H1 (cell line): Measurements from ENCODE around the gene NOTCH4. TPM values are rescaled to one million over a fixed set of nuclear protein-coding genes. Genes with fewer than 3 reads are reported as not detected.

Experiments
- CTCF ChIA-PET: fragments of 300-600 bp; sonication (Branson Sonifier 250); formaldehyde crosslinking; loops from one replicate; lab custom pipeline; 2021; ENCODE audit not compliant: partially characterized antibody; lab: Charles Lee
- POLR2A ChIA-PET: fragments of 300-600 bp; sonication (Branson Sonifier 250); formaldehyde crosslinking; loops from one replicate; lab custom pipeline; 2021; ENCODE audit warnings: inconsistent platforms; ENCODE audit not compliant: partially characterized antibody; lab: Charles Lee
- DNase-seq, 2 experiments: peaks; one replicate each; pipeline versions ENCODE4 v3.0.0 to v3.0.0-alpha.2; 2010 to 2022; ENCODE audit warnings: low spot score in 2 of 2, low read depth in 1 of 2, mixed read lengths in 1 of 2
- FAIRE-seq: peaks from 2 replicates; lab custom pipeline; 2011; peaks lifted over from hg19 to GRCh38; lab: Jason Lieb, UNC
- H2AFZ ChIP-seq: 2 replicates; pipeline ENCODE4 v1.8.1; 2012; ENCODE audit warnings: low read length, inconsistent platforms
- H2AK5ac ChIP-seq: 2 replicates; pipeline ENCODE4 v1.6.1; 2013; ENCODE audit warnings: low read depth, low read length
- H2BK120ac ChIP-seq: replicated peaks from 2 replicates; pipeline ENCODE3; 2013; ENCODE audit warnings: low read depth, low read length, inconsistent platforms
- H2BK12ac ChIP-seq: 2 replicates; pipeline ENCODE4 v1.6.1; 2013; ENCODE audit warnings: low read depth, low read length
- H2BK15ac ChIP-seq: 2 replicates; pipeline ENCODE4 v1.6.1; 2013; ENCODE audit warnings: low read length
- H2BK20ac ChIP-seq: 2 replicates; pipeline ENCODE4 v1.6.1; 2013; ENCODE audit warnings: low read length
- H2BK5ac ChIP-seq: 2 replicates; pipeline ENCODE4 v1.6.1; 2013; ENCODE audit warnings: low read depth, low read length
- H3K14ac ChIP-seq: 2 replicates; pipeline ENCODE4 v1.6.1; 2013; ENCODE audit warnings: inconsistent platforms; ENCODE audit not compliant: insufficient read length
- H3K18ac ChIP-seq: 2 replicates; pipeline ENCODE4 v1.6.1; 2013; ENCODE audit warnings: low read length; ENCODE audit errors: extremely low read depth
- H3K23ac ChIP-seq: 2 replicates; pipeline ENCODE4 v1.6.1; 2013; ENCODE audit warnings: inconsistent platforms; ENCODE audit not compliant: insufficient read length
- H3K23me2 ChIP-seq: 2 replicates; pipeline ENCODE4 v1.6.1; 2013; ENCODE audit warnings: low read depth, low read length
- H3K27ac ChIP-seq: 2 replicates; pipeline ENCODE4 v1.6.1; 2011; ENCODE audit warnings: low read depth, low read length, inconsistent platforms
- H3K27me3 ChIP-seq, 4 experiments: replicated peaks in 1 of 4; 1 replicate in 1 of 4; 2 replicates in 3 of 4; pipeline versions ENCODE4 v1.6.1 to v1.8.1; 2011 to 2013; ENCODE audit warnings: low read length in 3 of 4, mild to moderate bottlenecking in 3 of 4, inconsistent platforms in 2 of 4, mixed read lengths in 2 of 4, moderate library complexity in 1 of 4; ENCODE audit not compliant: control insufficient read depth in 3 of 4, insufficient read depth in 3 of 4; ENCODE audit errors: extremely low read depth in 1 of 4
- H3K36me3 ChIP-seq, 4 experiments: 2 replicates each; pipeline versions ENCODE4 v1.6.1 to v1.8.1; 2011 to 2013; ENCODE audit warnings: mild to moderate bottlenecking in 4 of 4, low read length in 3 of 4, moderate library complexity in 2 of 4, control low read depth in 1 of 4, inconsistent platforms in 1 of 4; ENCODE audit not compliant: insufficient read depth in 4 of 4, control insufficient read depth in 2 of 4
- H3K4ac ChIP-seq: replicated peaks from 2 replicates; pipeline ENCODE3; 2013; ENCODE audit warnings: low read length, low read depth, mixed read lengths, inconsistent platforms; ENCODE audit not compliant: insufficient read length
- H3K4me1 ChIP-seq, 4 experiments: replicated peaks in 1 of 4; 1 replicate in 1 of 4; 2 replicates in 3 of 4; pipeline versions ENCODE4 v1.6.1 to v1.8.1; 2011 to 2013; ENCODE audit warnings: low read length in 3 of 4, inconsistent platforms in 2 of 4, mixed read lengths in 1 of 4; ENCODE audit not compliant: insufficient read depth in 4 of 4, control insufficient read depth in 3 of 4
- H3K4me2 ChIP-seq, 2 experiments: 2 replicates each; pipeline versions ENCODE4 v1.6.1 to v1.8.1; 2011 to 2013; ENCODE audit warnings: low read depth in 2 of 2, low read length in 2 of 2, control low read depth in 1 of 2, inconsistent platforms in 1 of 2, mild to moderate bottlenecking in 1 of 2; ENCODE audit not compliant: insufficient read depth in 1 of 2
- H3K4me3 ChIP-seq, 4 experiments: fragments of 200-600, 300-600 bp in 1 of 4; sonication (generic), shearing (Covaris generic), sonication (Bioruptor Twin) in 1 of 4; 2 replicates each; pipeline versions ENCODE4 v1.5.1 to v1.8.1; 2011 to 2016; ENCODE audit warnings: low read length in 4 of 4, low read depth in 3 of 4, control low read depth in 2 of 4, inconsistent platforms in 2 of 4, mild to moderate bottlenecking in 2 of 4, mixed read lengths in 1 of 4, moderate library complexity in 1 of 4; ENCODE audit not compliant: insufficient read depth in 2 of 4; ENCODE audit errors: extremely low read depth in 1 of 4
- H3K56ac ChIP-seq: replicated peaks from 2 replicates; pipeline ENCODE3; 2013; ENCODE audit warnings: low read depth, mild to moderate bottlenecking, mixed read lengths, low read length, inconsistent platforms; ENCODE audit not compliant: insufficient read length
- H3K79me1 ChIP-seq: 2 replicates; pipeline ENCODE4 v1.6.1; 2013; ENCODE audit warnings: low read depth, low read length, control low read depth
- H3K79me2 ChIP-seq, 2 experiments: 2 replicates each; pipeline versions ENCODE4 v1.6.1 to v1.8.1; 2012 to 2013; ENCODE audit warnings: low read length in 2 of 2, mild to moderate bottlenecking in 2 of 2, inconsistent platforms in 1 of 2; ENCODE audit not compliant: insufficient read depth in 2 of 2, control insufficient read depth in 1 of 2
- H3K9ac ChIP-seq, 4 experiments: replicated peaks in 1 of 4; 1 replicate in 1 of 4; 2 replicates in 3 of 4; pipeline versions ENCODE4 v1.6.1 to v1.8.1; 2011 to 2013; ENCODE audit warnings: low read depth in 3 of 4, low read length in 3 of 4, control low read depth in 2 of 4, mild to moderate bottlenecking in 2 of 4, moderate library complexity in 2 of 4, inconsistent platforms in 1 of 4; ENCODE audit errors: extremely low read depth in 1 of 4
- H3K9me3 ChIP-seq, 2 experiments: 2 replicates each; pipeline versions ENCODE4 v1.6.1 to v1.8.1; 2012 to 2013; ENCODE audit warnings: mild to moderate bottlenecking in 2 of 2, moderate library complexity in 2 of 2, control low read depth in 1 of 2, inconsistent platforms in 1 of 2, low read depth in 1 of 2, low read length in 1 of 2, mixed read lengths in 1 of 2; ENCODE audit not compliant: insufficient read depth in 2 of 2
- H4K20me1 ChIP-seq, 2 experiments: replicated peaks in 1 of 2; 2 replicates each; pipeline versions ENCODE3 to v1.8.1; 2011 to 2013; ENCODE audit warnings: inconsistent platforms in 2 of 2, low read length in 2 of 2, mild to moderate bottlenecking in 1 of 2; ENCODE audit not compliant: insufficient read depth in 2 of 2, control insufficient read depth in 1 of 2
- H4K5ac ChIP-seq: 2 replicates; pipeline ENCODE4 v1.6.1; 2013; ENCODE audit warnings: low read length, low read depth, mixed read lengths, inconsistent platforms; ENCODE audit not compliant: insufficient read length
- H4K8ac ChIP-seq: 2 replicates; pipeline ENCODE4 v1.8.0; 2013; ENCODE audit warnings: mild to moderate bottlenecking, moderate library complexity, low read length, inconsistent platforms; ENCODE audit not compliant: insufficient read depth; ENCODE audit errors: extremely low read depth
- H4K91ac ChIP-seq: replicated peaks from 2 replicates; pipeline ENCODE3; 2013; ENCODE audit warnings: low read length, mixed read lengths, inconsistent platforms; ENCODE audit not compliant: insufficient read length
- ASH2L ChIP-seq: fragments of 200-600, 300-600 bp; sonication (generic); IDR thresholded peaks from one replicate; pipeline ENCODE4 v1.7.1; 2017; ENCODE audit warnings: low read length
- JUND ChIP-seq: IDR thresholded peaks from 2 replicates; pipeline ENCODE4 v1.6.1; 2011; ENCODE audit warnings: mild to moderate bottlenecking, improper control_type of control experiment, low read length
- NRF1 ChIP-seq: IDR thresholded peaks from 2 replicates; pipeline ENCODE4 v1.6.1; 2011; ENCODE audit warnings: mild to moderate bottlenecking, low read depth, low read length, improper control_type of control experiment
- POLR2A ChIP-seq, 2 experiments: IDR thresholded peaks; 1 replicate in 1 of 2; 2 replicates in 1 of 2; pipeline ENCODE4 v1.6.1; 2011; ENCODE audit warnings: low read depth in 2 of 2, low read length in 2 of 2, mild to moderate bottlenecking in 2 of 2; ENCODE audit errors: control extremely low read depth in 1 of 2
- WGBS, 2 experiments: shearing (Covaris generic) in 1 of 2; methylation state at CpG; one replicate each; pipeline versions ENCODE4 v1.1.6 to v1.1.7; 2013 to 2015; ENCODE audit warnings: low lambda C conversion rate in 2 of 2, mixed read lengths in 2 of 2, inconsistent platforms in 1 of 2, low coverage in 1 of 2, missing lambda C conversion rate in 1 of 2; ENCODE audit not compliant: insufficient replicate concordance in 2 of 2, insufficient coverage in 1 of 2, insufficient read length in 1 of 2; ENCODE audit errors: extremely low coverage in 1 of 2, missing lambda C conversion rate in 1 of 2; 5-methylcytosine and 5-hydroxymethylcytosine counted together
- polyA plus RNA-seq, 7 experiments: library from polyadenylated mRNA; depleted of rRNA in 3 of 7; stranded (reverse) in 5 of 7; unstranded in 2 of 7; fragments of >200 nt in 5 of 7; fragments of 200-250 nt in 2 of 7; gene quantifications; 1 replicate in 5 of 7; 2 replicates in 1 of 7; 4 replicates in 1 of 7; pipeline versions ENCODE4 v1.2.1 to v1.2.3, GENCODE V29; 2011 to 2013; ENCODE audit warnings: missing spikeins in 2 of 7, mixed read lengths in 2 of 7
- total RNA-seq: library from RNA; stranded (reverse); fragmentation: NEBNext Ultra II Directional; extraction: Animal tissue kit (Norgen Biotek cat#: 25700); gene quantifications from 2 replicates; pipeline ENCODE4 v1.2.1, GENCODE V29; 2021

Gene NOTCH4
- total and polyA plus RNA-seq, 2 of the 8 experiments (the other 6 are each of a cell fraction or from before 2014, with no cell fraction given), result 1.9 to 2.8 TPM

- H4K91ac ChIP-seq, result no peak overlapping the region
- H2BK12ac ChIP-seq, result 0 out of 2 replicates have a peak overlapping the region, but pooled peaks have one; percentile 17
- H3K9me3 ChIP-seq, result no peaks in the 10 kb centered on the region
- WGBS, 2 experiments, result 94% methylated on average over 10 of the region's 10 CpGs; no CpG with 5 or more reads in 1 of the 2 experiments
- H3K36me3 ChIP-seq, result peaks cover 6 to 38% (median 30%) of the 10 kb centered on the region in 4 experiments
- H3K18ac ChIP-seq, result no peak overlapping the region
- H3K4me3 ChIP-seq, result no peak overlapping the region
- no peak overlapping the region for H3K4me2 ChIP-seq
- no peak overlapping the region for H3K9ac ChIP-seq
- peaks cover 0 to 12% of the 10 kb centered on the region in 2 experiments; a peak in 2 of 4 replicates for H3K79me2 ChIP-seq
- H3K27me3 ChIP-seq, result no peaks in the 10 kb centered on the region; a peak in 1 of 7 replicates
- H2BK15ac ChIP-seq, result no peak overlapping the region
- TF ChIP-seq JUND (no peak), POLR2A (IDR thresholded peaks at IDR 0.05; ENCODE audit: control extremely low read depth in 1 of 2, low read depth in 2 of 2, low read length in 2 of 2) (peak in 1 of 2 experiments; percentile 48; a peak in 1 of 3 replicates), NRF1 (no peak), ASH2L (no peak)
- TF ChIP-seq, all 59 proteins: peak for 1
- Histone ChIP-seq H4K8ac (no peak overlapping the region), H3K4me1 (peaks cover 0 to 8% (median under 1%) of the 10 kb centered on the region in 4 experiments; a peak in 4 of 7 replicates), H3K14ac (no peak overlapping the region), H3K23ac (no peak overlapping the region), H3K27ac (no peak overlapping the region; the same call in 1 of the 2 replicates), H3K4ac (no peak overlapping the region), H3K56ac (no peak overlapping the region), H2BK20ac (no peak overlapping the region), H2AFZ (no peak overlapping the region), H2BK120ac (no peak overlapping the region), H3K79me1 (peaks cover 7% of the 10 kb centered on the region), H3K23me2 (peaks cover 10% of the 10 kb centered on the region), H2BK5ac (peak overlapping the region; percentile 4; the same call in 1 of the 2 replicates), H4K5ac (no peak overlapping the region), H4K20me1 (peaks cover 0 to 3% of the 10 kb centered on the region in 2 experiments), H2AK5ac (no peak overlapping the region)
- ChIA-PET POLR2A (interaction anchor here (1.0 to 7.9 kb wide), 6 partner anchors 10 to 788 kb away, joined by 3 to 194 read pairs (median 4); partner anchors contain the start of genes GPSM3, PBX2 and PRRT1), CTCF (interaction anchor here (1.1 to 2.0 kb wide), 7 partner anchors 10 to 66 kb away, joined by 3 to 8 read pairs (median 3); partner anchors contain the start of gene EGFL8)
- DNase-seq (no peak), FAIRE-seq (no peak)
Observed at GRCh38 chr6:32182555-32182981, 41.3 kb downstream of the NOTCH4 start.
